H9 (cell line): ENCODE data around the gene THRB. TPM values are rescaled to one million over a fixed set of nuclear protein-coding genes. Genes with fewer than 3 reads are reported as not detected.

Experiments used
- DNase-seq: peaks from one replicate; pipeline ENCODE4 v3.0.0-alpha.2; 2017
- H2AFZ ChIP-seq: one replicate; pipeline ENCODE4 v1.6.1; 2013; ENCODE audit warnings: mild to moderate bottlenecking, low read length, control low read depth, moderate library complexity
- H2AK5ac ChIP-seq: 2 replicates; pipeline ENCODE4 v1.6.1; 2013; ENCODE audit warnings: low read length, control low read depth, mixed read lengths; ENCODE audit not compliant: insufficient read length
- H2BK120ac ChIP-seq: one replicate; pipeline ENCODE4 v1.6.1; 2013; ENCODE audit warnings: low read depth, mild to moderate bottlenecking, low read length, control low read depth, inconsistent platforms; ENCODE audit not compliant: poor library complexity, severe bottlenecking
- H2BK12ac ChIP-seq: 2 replicates; pipeline ENCODE4 v1.6.1; 2013; ENCODE audit warnings: low read length, control low read depth, mixed read lengths, low read depth; ENCODE audit not compliant: insufficient read length
- H2BK15ac ChIP-seq: 2 replicates; pipeline ENCODE4 v1.6.1; 2013; ENCODE audit warnings: low read depth, low read length, control low read depth
- H2BK20ac ChIP-seq: one replicate; pipeline ENCODE4 v1.6.1; 2013; ENCODE audit warnings: low read depth, mild to moderate bottlenecking, low read length, control low read depth, inconsistent platforms; ENCODE audit not compliant: poor library complexity, severe bottlenecking
- H2BK5ac ChIP-seq: 2 replicates; pipeline ENCODE4 v1.6.1; 2013; ENCODE audit warnings: low read length, control low read depth, mixed read lengths; ENCODE audit not compliant: insufficient read length
- H3K14ac ChIP-seq: 2 replicates; pipeline ENCODE4 v1.6.1; 2013; ENCODE audit warnings: low read length, control low read depth; ENCODE audit not compliant: insufficient read depth
- H3K18ac ChIP-seq: 2 replicates; pipeline ENCODE4 v1.6.1; 2013; ENCODE audit warnings: low read depth, mild to moderate bottlenecking, mixed read lengths, low read length, control low read depth; ENCODE audit not compliant: insufficient read length
- H3K23ac ChIP-seq: 2 replicates; pipeline ENCODE4 v1.6.1; 2013; ENCODE audit warnings: low read length, control low read depth, mixed read lengths, low read depth; ENCODE audit not compliant: insufficient read length
- H3K23me2 ChIP-seq: 2 replicates; pipeline ENCODE4 v1.6.1; 2013; ENCODE audit warnings: low read depth, mild to moderate bottlenecking, mixed read lengths, low read length, control low read depth; ENCODE audit not compliant: insufficient read length, poor library complexity, severe bottlenecking
- H3K27ac ChIP-seq: 2 replicates; pipeline ENCODE4 v1.5.1; 2013; ENCODE audit warnings: low read length, control low read depth, mixed read lengths, low read depth; ENCODE audit not compliant: insufficient read length
- H3K27me3 ChIP-seq: 2 replicates; pipeline ENCODE4 v1.6.1; 2013; ENCODE audit warnings: low read length, control low read depth, inconsistent platforms; ENCODE audit not compliant: insufficient read depth
- H3K4ac ChIP-seq: 2 replicates; pipeline ENCODE4 v1.6.1; 2013; ENCODE audit warnings: low read depth, mild to moderate bottlenecking, control low read depth, inconsistent platforms, low read length, moderate library complexity
- H3K4me1 ChIP-seq: 2 replicates; pipeline ENCODE4 v1.6.1; 2013; ENCODE audit warnings: low read length, control low read depth, inconsistent platforms; ENCODE audit not compliant: insufficient read depth
- H3K4me2 ChIP-seq: 2 replicates; pipeline ENCODE4 v1.6.1; 2013; ENCODE audit warnings: low read length, control low read depth, mixed read lengths; ENCODE audit not compliant: insufficient read length, insufficient read depth
- H3K56ac ChIP-seq: 2 replicates; pipeline ENCODE4 v1.6.1; 2013; ENCODE audit warnings: low read depth, mild to moderate bottlenecking, mixed read lengths, low read length, control low read depth; ENCODE audit not compliant: insufficient read length
- H3K79me1 ChIP-seq: 2 replicates; pipeline ENCODE4 v1.6.1; 2013; ENCODE audit warnings: low read depth, mild to moderate bottlenecking, moderate library complexity, low read length, control low read depth, inconsistent platforms; ENCODE audit not compliant: insufficient read depth, poor library complexity, severe bottlenecking
- H3K79me2 ChIP-seq: 2 replicates; pipeline ENCODE4 v1.6.1; 2013; ENCODE audit warnings: low read length, control low read depth, inconsistent platforms; ENCODE audit not compliant: insufficient read depth
- H3K9ac ChIP-seq: 2 replicates; pipeline ENCODE4 v1.6.1; 2013; ENCODE audit warnings: low read length, control low read depth, mixed read lengths; ENCODE audit not compliant: insufficient read length; ENCODE audit errors: extremely low read depth
- H3K9me3 ChIP-seq: one replicate; pipeline ENCODE4 v1.6.1; 2013; ENCODE audit warnings: low read depth, low read length, inconsistent platforms; ENCODE audit not compliant: control insufficient read depth
- H3T11ph ChIP-seq: one replicate; pipeline ENCODE4 v1.6.1; 2013; ENCODE audit warnings: mild to moderate bottlenecking, low read length, control low read depth, inconsistent platforms
- H4K20me1 ChIP-seq: one replicate; pipeline ENCODE4 v1.6.1; 2013; ENCODE audit not compliant: control insufficient read depth, insufficient read length, insufficient read depth
- H4K5ac ChIP-seq: 2 replicates; pipeline ENCODE4 v1.6.1; 2013; ENCODE audit warnings: low read depth, mild to moderate bottlenecking, mixed read lengths, low read length, control low read depth; ENCODE audit not compliant: insufficient read length
- H4K8ac ChIP-seq: replicated peaks from 2 replicates; pipeline ENCODE4 v1.6.1; 2013; ENCODE audit warnings: low read length, control low read depth, mixed read lengths, low read depth; ENCODE audit not compliant: insufficient read length
- H4K91ac ChIP-seq: 2 replicates; pipeline ENCODE4 v1.6.1; 2013; ENCODE audit warnings: low read depth, mild to moderate bottlenecking, moderate library complexity, mixed read lengths, low read length, control low read depth; ENCODE audit not compliant: insufficient read length
- H3K27ac Mint-ChIP-seq, 3 experiments: 2 replicates in 2 of 3; 3 replicates in 1 of 3; pipeline ENCODE4 v1.8.0; 2020 to 2021; ENCODE audit warnings: mixed read lengths in 3 of 3, mild to moderate bottlenecking in 1 of 3, moderate library complexity in 1 of 3
- H3K27me3 Mint-ChIP-seq: 2 replicates; pipeline ENCODE4 v1.8.0; 2021; ENCODE audit warnings: low read depth, mild to moderate bottlenecking, moderate library complexity, mixed read lengths
- H3K36me3 Mint-ChIP-seq, 3 experiments: 2 replicates in 2 of 3; 3 replicates in 1 of 3; pipeline ENCODE4 v1.8.0; 2020 to 2021; ENCODE audit warnings: low read depth in 3 of 3, mixed read lengths in 3 of 3; ENCODE audit not compliant: insufficient read depth in 1 of 3
- H3K4me1 Mint-ChIP-seq, 2 experiments: 2 replicates each; pipeline ENCODE4 v1.8.0; 2020; ENCODE audit warnings: mixed read lengths in 2 of 2
- H3K4me3 Mint-ChIP-seq, 2 experiments: 2 replicates in 1 of 2; 3 replicates in 1 of 2; pipeline ENCODE4 v1.8.0; 2020 to 2021; ENCODE audit warnings: mild to moderate bottlenecking in 2 of 2, mixed read lengths in 2 of 2, moderate library complexity in 1 of 2
- H3K9me3 Mint-ChIP-seq, 2 experiments: 2 replicates in 1 of 2; 3 replicates in 1 of 2; pipeline ENCODE4 v1.8.0; 2020; ENCODE audit warnings: mild to moderate bottlenecking in 2 of 2, mixed read lengths in 2 of 2, moderate library complexity in 1 of 2
- CTCF ChIP-seq: fragments of 200-600 bp; sonication (generic); conservative IDR thresholded peaks from 3 replicates; pipeline ENCODE4 v1.8.0; 2021; ENCODE audit warnings: antibody characterized with exemption, mild to moderate bottlenecking
- WGBS: extraction: QIAGEN DNeasy Blood & Tissue Kit; methylation state at CpG from one replicate; pipeline ENCODE4 v1.1.7; 2013; ENCODE audit warnings: missing lambda C conversion rate, low lambda C conversion rate, mixed read lengths; ENCODE audit not compliant: insufficient read length; ENCODE audit errors: extremely low coverage; 5-methylcytosine and 5-hydroxymethylcytosine counted together
- total RNA-seq: library from RNA; stranded (reverse); gene quantifications from 2 replicates; pipeline ENCODE4 v1.2.1, GENCODE V29; 2021

THRB gene
- total RNA-seq, 1 experiment from 2014 or later: 8.6 TPM

GRCh38 chr3:24368605-24369004, 126.0 kb downstream of the THRB start:
- Histone ChIP-seq H3K79me1 (no peaks in the 10 kb centered on the region), H3K23me2 (no peaks in the 10 kb centered on the region), H2BK120ac (no peak overlapping the region), H3K18ac (no peak overlapping the region), H3K56ac (no peak overlapping the region), H2BK12ac (no peak overlapping the region), H3K4me2 (no peak overlapping the region), H4K91ac (no peak overlapping the region), H4K20me1 (no peaks in the 10 kb centered on the region), H2AFZ (no peak overlapping the region), H3K14ac (no peak overlapping the region), H2BK15ac (no peak overlapping the region), H2AK5ac (no peak overlapping the region), H3K23ac (no peak overlapping the region), H3K9me3 (no peaks in the 10 kb centered on the region), H3K4me1 (no peaks in the 10 kb centered on the region), H4K8ac (no peak overlapping the region), H3K27ac (no peak overlapping the region), H3K9ac (no peak overlapping the region), H3K27me3 (no peaks in the 10 kb centered on the region), H2BK20ac (no peak overlapping the region), H3T11ph (no peak overlapping the region), H3K4ac (no peak overlapping the region), H3K79me2 (no peaks in the 10 kb centered on the region), H4K5ac (no peak overlapping the region), H2BK5ac (no peak overlapping the region)
- Mint-ChIP-seq H3K36me3 (no peaks in the 10 kb centered on the region), H3K27ac (no peak overlapping the region), H3K4me3 (no peak overlapping the region), H3K27me3 (no peaks in the 10 kb centered on the region), H3K9me3 (no peaks in the 10 kb centered on the region), H3K4me1 (peaks cover 4 to 5% of the 10 kb centered on the region in 2 experiments; a peak in 3 of 4 replicates)
- no peak for TF ChIP-seq CTCF
- WGBS: no CpG with 5 or more reads among the region's 2 CpGs
- no peak for DNase-seq
